ENCODE measurements around the gene TMEM260.

TMEM260 gene

GRCh38 chr14:56659964-56660551, 80.5 kb downstream of the TMEM260 start:
- Histone ChIP-seq H2AFZ (ENCODE audit: low read length) (no peak overlapping the region), H3K9ac (ENCODE audit: low read depth, low read length, poor library complexity, severe bottlenecking) (no peak overlapping the region), H3F3A (ENCODE audit: low read depth) (no peaks in the 10 kb centered on the region), H3K27me3 (ENCODE audit: insufficient read depth, low read length, poor library complexity, severe bottlenecking) (no peaks in the 10 kb centered on the region), H3K9me2 (replicated peaks; ENCODE audit: low read depth, low read length) (no peaks in the 10 kb centered on the region), H3K9me3 (ENCODE audit: insufficient read depth, low read depth, low read length) (no peaks in the 10 kb centered on the region), H4K20me1 (ENCODE audit: insufficient read depth, low read length, poor library complexity, severe bottlenecking) (no peaks in the 10 kb centered on the region), H3K4me3 (ENCODE audit: low read length, poor library complexity, severe bottlenecking) (no peak overlapping the region), H3K4me2 (ENCODE audit: low read depth, low read length, poor library complexity, severe bottlenecking) (no peak overlapping the region), H3K4me1 (ENCODE audit: insufficient read depth, low read length, poor library complexity, severe bottlenecking) (no peaks in the 10 kb centered on the region), H3K79me2 (ENCODE audit: insufficient read depth, low read length) (no peaks in the 10 kb centered on the region), H3K36me3 (ENCODE audit: insufficient read depth, low read length) (no peaks in the 10 kb centered on the region)
- TF ChIP-seq EZH2phosphoT487 (IDR thresholded peaks at IDR 0.05; ENCODE audit: borderline replicate concordance), result no peak
- peak; percentile 89 for TF ChIP-seq CTCF (conservative IDR thresholded peaks at IDR 0.05; ENCODE audit: low read length)

GRCh38 chr14:56660677-56661389, 81.2 kb downstream of the TMEM260 start:
- H3K27me3 ChIP-seq (ENCODE audit: insufficient read depth, low read length, poor library complexity, severe bottlenecking), result no peaks in the 10 kb centered on the region
- no peaks in the 10 kb centered on the region for H3K9me2 ChIP-seq (replicated peaks; ENCODE audit: low read depth, low read length)
- no peak overlapping the region for H3K4me3 ChIP-seq (ENCODE audit: low read length, poor library complexity, severe bottlenecking)
- H3K9me3 ChIP-seq (ENCODE audit: insufficient read depth, low read depth, low read length), result no peaks in the 10 kb centered on the region
- no peak overlapping the region for H3K4me2 ChIP-seq (ENCODE audit: low read depth, low read length, poor library complexity, severe bottlenecking)
- no peaks in the 10 kb centered on the region for H3K4me1 ChIP-seq (ENCODE audit: insufficient read depth, low read length, poor library complexity, severe bottlenecking)
- no peak overlapping the region for H2AFZ ChIP-seq (ENCODE audit: low read length)
- no peaks in the 10 kb centered on the region for H3F3A ChIP-seq (ENCODE audit: low read depth)
- H3K9ac ChIP-seq (ENCODE audit: low read depth, low read length, poor library complexity, severe bottlenecking), result no peak overlapping the region
- H3K36me3 ChIP-seq (ENCODE audit: insufficient read depth, low read length), result no peaks in the 10 kb centered on the region
- no peak for TF ChIP-seq CTCF (conservative IDR thresholded peaks at IDR 0.05; ENCODE audit: low read length)
- no peak for TF ChIP-seq EZH2phosphoT487 (IDR thresholded peaks at IDR 0.05; ENCODE audit: borderline replicate concordance)
- no peaks in the 10 kb centered on the region for H3K79me2 ChIP-seq (ENCODE audit: insufficient read depth, low read length)
- no peaks in the 10 kb centered on the region for H4K20me1 ChIP-seq (ENCODE audit: insufficient read depth, low read length, poor library complexity, severe bottlenecking)

- TF ChIP-seq CTCF (conservative IDR thresholded peaks at IDR 0.05; ENCODE audit: low read length) (no peak), EZH2phosphoT487 (IDR thresholded peaks at IDR 0.05; ENCODE audit: borderline replicate concordance) (no peak)
- no peaks in the 10 kb centered on the region for H3K36me3 ChIP-seq (ENCODE audit: insufficient read depth, low read length)
- no peak overlapping the region for H3K4me2 ChIP-seq (ENCODE audit: low read depth, low read length, poor library complexity, severe bottlenecking)
Observed at GRCh38 chr14:56661478-56661877, 81.9 kb downstream of the TMEM260 start.

More at GRCh38 chr14:56661478-56661877, 81.9 kb downstream of the TMEM260 start:
- Histone ChIP-seq H3K9ac (ENCODE audit: low read depth, low read length, poor library complexity, severe bottlenecking) (no peak overlapping the region), H3K27me3 (ENCODE audit: insufficient read depth, low read length, poor library complexity, severe bottlenecking) (no peaks in the 10 kb centered on the region), H3K4me1 (ENCODE audit: insufficient read depth, low read length, poor library complexity, severe bottlenecking) (no peaks in the 10 kb centered on the region), H3K9me2 (replicated peaks; ENCODE audit: low read depth, low read length) (no peaks in the 10 kb centered on the region), H2AFZ (ENCODE audit: low read length) (no peak overlapping the region), H3K79me2 (ENCODE audit: insufficient read depth, low read length) (no peaks in the 10 kb centered on the region), H3K9me3 (ENCODE audit: insufficient read depth, low read depth, low read length) (no peaks in the 10 kb centered on the region), H4K20me1 (ENCODE audit: insufficient read depth, low read length, poor library complexity, severe bottlenecking) (no peaks in the 10 kb centered on the region), H3F3A (ENCODE audit: low read depth) (no peaks in the 10 kb centered on the region), H3K4me3 (ENCODE audit: low read length, poor library complexity, severe bottlenecking) (no peak overlapping the region)
